Endodermal cell (in vitro differentiated cells): ENCODE measurements around the gene S1PR3. TPM values are rescaled to one million over a fixed set of nuclear protein-coding genes. Genes with fewer than 3 reads are reported as not detected.
A peak's percentile ranks its signal among the peaks of the same experiment; 100 is the strongest.

Source experiments
- DNase-seq: peaks from one replicate; pipeline ENCODE4 v3.0.0-alpha.2; 2017
- H3K27ac ChIP-seq: 2 replicates; pipeline ENCODE4 v1.5.1; 2013; ENCODE audit warnings: mild to moderate bottlenecking, low read depth, low read length, moderate library complexity
- H3K27me3 ChIP-seq: 2 replicates; pipeline ENCODE4 v1.6.1; 2013; ENCODE audit warnings: mild to moderate bottlenecking, low read length, moderate library complexity; ENCODE audit not compliant: insufficient read depth, control insufficient read depth, poor library complexity, severe bottlenecking
- H3K36me3 ChIP-seq: 2 replicates; pipeline ENCODE4 v1.7.0; 2013; ENCODE audit warnings: mild to moderate bottlenecking, low read length, moderate library complexity; ENCODE audit not compliant: control insufficient read depth, insufficient read depth
- H3K4me1 ChIP-seq: one replicate; pipeline ENCODE4 v1.7.0; 2013; ENCODE audit warnings: low read length; ENCODE audit not compliant: control insufficient read depth, insufficient read depth
- H3K4me3 ChIP-seq: 2 replicates; pipeline ENCODE4 v1.5.1; 2013; ENCODE audit warnings: mild to moderate bottlenecking, low read length, moderate library complexity
- H3K9ac ChIP-seq: 2 replicates; pipeline ENCODE4 v1.6.1; 2013; ENCODE audit warnings: mild to moderate bottlenecking, low read length, moderate library complexity; ENCODE audit not compliant: poor library complexity, severe bottlenecking; ENCODE audit errors: extremely low read depth
- H3K9me3 ChIP-seq: 2 replicates; pipeline ENCODE4 v1.6.1; 2013; ENCODE audit warnings: mild to moderate bottlenecking, low read length, moderate library complexity; ENCODE audit not compliant: control insufficient read depth
- H3K27ac Mint-ChIP-seq: 2 replicates; pipeline ENCODE4 v1.8.0; 2020; ENCODE audit warnings: mixed read lengths
- H3K27me3 Mint-ChIP-seq: 2 replicates; pipeline ENCODE4 v1.8.0; 2021; ENCODE audit warnings: mild to moderate bottlenecking, mixed read lengths; ENCODE audit not compliant: insufficient read depth
- H3K36me3 Mint-ChIP-seq: 2 replicates; pipeline ENCODE4 v1.8.0; 2020; ENCODE audit warnings: low read depth, mixed read lengths
- H3K4me1 Mint-ChIP-seq: 2 replicates; pipeline ENCODE4 v1.8.0; 2020; ENCODE audit warnings: mixed read lengths
- H3K4me3 Mint-ChIP-seq: 2 replicates; pipeline ENCODE4 v1.8.0; 2020; ENCODE audit warnings: mild to moderate bottlenecking, moderate library complexity, mixed read lengths
- H3K9me3 Mint-ChIP-seq: 2 replicates; pipeline ENCODE4 v1.8.0; 2020; ENCODE audit warnings: mild to moderate bottlenecking, mixed read lengths
- CTCF ChIP-seq: fragments of 200-600 bp; sonication (generic); conservative IDR thresholded peaks from 2 replicates; pipeline ENCODE4 v1.5.0; 2021; ENCODE audit warnings: antibody characterized with exemption, mild to moderate bottlenecking
- WGBS, 2 experiments: methylation state at CpG; one replicate each; pipeline versions ENCODE4 v1.1.5 to v1.1.7; 2013; ENCODE audit warnings: missing lambda C conversion rate in 2 of 2, mixed read lengths in 1 of 2; ENCODE audit not compliant: insufficient coverage in 1 of 2, insufficient read length in 1 of 2; 5-methylcytosine and 5-hydroxymethylcytosine counted together
- total RNA-seq, 2 donors: library from RNA; stranded (reverse); fragmentation: NEBNext Ultra II Directional in 1 of 2; extraction: Animal tissue kit (Norgen Biotek cat#: 25700) in 1 of 2; gene quantifications; 2 replicates in 1 of 2; 3 replicates in 1 of 2; pipeline ENCODE4 v1.2.1, GENCODE V29; 2021

The S1PR3 gene
- total RNA-seq, 2 donors from 2014 or later = 53.6 to 95.2 TPM

- no peak overlapping the region for H3K27ac ChIP-seq
- H3K9me3 Mint-ChIP-seq = peaks cover 10% of the 10 kb centered on the region
- TF ChIP-seq CTCF = no peak
- H3K36me3 Mint-ChIP-seq = no peaks in the 10 kb centered on the region
- 86 to 99% methylated on average over 2 of the region's 2 CpGs for WGBS, 2 experiments
- H3K4me1 ChIP-seq = peaks cover 25% of the 10 kb centered on the region
- peaks cover 10% of the 10 kb centered on the region for H3K9me3 ChIP-seq
- H3K4me1 Mint-ChIP-seq = peaks cover 34% of the 10 kb centered on the region
- peaks cover 5% of the 10 kb centered on the region for H3K27me3 Mint-ChIP-seq
- no peaks in the 10 kb centered on the region for H3K27me3 ChIP-seq
- no peak overlapping the region for H3K9ac ChIP-seq
- H3K4me3 Mint-ChIP-seq = no peak overlapping the region
- no peaks in the 10 kb centered on the region for H3K36me3 ChIP-seq
- peak overlapping the region; percentile 18 for H3K4me3 ChIP-seq
- no peak for DNase-seq
- H3K27ac Mint-ChIP-seq = no peak overlapping the region
Observed at GRCh38 chr9:88954066-88954465, 37.2 kb upstream of the S1PR3 start.

GRCh38 chr9:88957526-88957925 lies 33.7 kb upstream of the S1PR3 start:
- peak overlapping the region; percentile 96 for H3K27ac Mint-ChIP-seq
- Histone ChIP-seq H3K27me3 (no peaks in the 10 kb centered on the region), H3K4me3 (no peak overlapping the region), H3K9me3 (peaks cover 17% of the 10 kb centered on the region), H3K4me1 (peaks cover 14% of the 10 kb centered on the region), H3K27ac (no peak overlapping the region), H3K36me3 (no peaks in the 10 kb centered on the region), H3K9ac (peak overlapping the region; percentile 39)
- DNase-seq = peak; percentile 94
- TF ChIP-seq CTCF = no peak
- no peaks in the 10 kb centered on the region for H3K36me3 Mint-ChIP-seq
- H3K4me1 Mint-ChIP-seq = peaks cover 23% of the 10 kb centered on the region
- no peak overlapping the region for H3K4me3 Mint-ChIP-seq
- WGBS, 2 experiments = 31 to 59% methylated on average over 2 to 3 of the region's 3 CpGs
- peaks cover 17% of the 10 kb centered on the region for H3K9me3 Mint-ChIP-seq
- peaks cover 2% of the 10 kb centered on the region for H3K27me3 Mint-ChIP-seq

- H3K9ac ChIP-seq = no peak overlapping the region
- no peaks in the 10 kb centered on the region for H3K27me3 ChIP-seq
- H3K36me3 ChIP-seq = no peaks in the 10 kb centered on the region
- H3K9me3 Mint-ChIP-seq = peaks cover 10% of the 10 kb centered on the region
- H3K4me1 Mint-ChIP-seq = peaks cover 39% of the 10 kb centered on the region
- WGBS, 2 experiments = 90 to 96% methylated on average over 3 to 5 of the region's 5 CpGs
- DNase-seq = no peak
- no peak overlapping the region for H3K27ac Mint-ChIP-seq
- H3K4me3 ChIP-seq = peak overlapping the region; percentile 41
- peaks cover 14% of the 10 kb centered on the region for H3K4me1 ChIP-seq
- H3K36me3 Mint-ChIP-seq = no peaks in the 10 kb centered on the region
- no peak overlapping the region for H3K27ac ChIP-seq
- TF ChIP-seq CTCF = no peak
- H3K27me3 Mint-ChIP-seq = no peaks in the 10 kb centered on the region
- no peak overlapping the region for H3K4me3 Mint-ChIP-seq
- H3K9me3 ChIP-seq = peaks cover 8% of the 10 kb centered on the region
Observed at GRCh38 chr9:88959727-88960469, 31.4 kb upstream of the S1PR3 start.
